ENCODE results near the gene METTL3. TPM values are rescaled to one million over a fixed set of nuclear protein-coding genes. Genes with fewer than 3 reads are reported as not detected.

The METTL3 gene
- total and polyA plus RNA-seq, 2 of the 13 experiments (the other 11 are each of a cell fraction or from before 2014, with no cell fraction given), result 123 to 130 TPM

DNA sequence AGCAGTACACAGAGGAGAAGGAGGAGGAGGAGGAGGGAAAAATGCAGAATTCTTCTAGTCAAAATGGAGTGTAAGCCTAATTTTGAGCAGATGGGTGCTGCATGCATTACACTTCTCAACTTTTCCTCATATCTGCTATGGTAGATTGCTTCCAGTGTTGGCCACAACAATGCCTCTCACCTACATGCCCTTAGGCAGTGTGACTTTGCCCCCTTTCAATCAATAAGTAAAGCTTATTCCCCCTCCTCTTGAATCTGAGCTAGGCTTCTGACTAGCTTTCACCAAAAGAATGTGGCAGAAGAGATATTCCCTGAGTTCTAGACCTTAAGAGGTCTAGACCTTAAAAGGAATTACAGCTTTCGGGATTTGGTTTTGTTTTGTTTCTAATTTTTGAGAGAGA, 3.2 kb upstream of the METTL3 start (continued):
- TF ChIP-seq HNF4G (IDR thresholded peaks at IDR 0.05; ENCODE audit: borderline replicate concordance, low read depth, low read length) (0 out of 2 replicates have a peak, but pooled peaks have one; percentile 13), HNF4G (CRISPR knock-in tag; IDR thresholded peaks at IDR 0.05; ENCODE audit: borderline replicate concordance, low read depth) (no peak), ONECUT2 (CRISPR knock-in tag; IDR thresholded peaks at IDR 0.05) (peak; percentile 62; the same call in 1 of the 2 replicates), SALL1 (CRISPR knock-in tag; IDR thresholded peaks at IDR 0.05) (peak; percentile 33; the same call in 1 of the 2 replicates), EP300 (IDR thresholded peaks at IDR 0.05; ENCODE audit: low read depth in 2 of 2, low read length in 2 of 2) (no peak), EP300 (CRISPR knock-in tag; IDR thresholded peaks at IDR 0.05; ENCODE audit: borderline replicate concordance) (no peak), RARG (CRISPR knock-in tag; IDR thresholded peaks at IDR 0.05; ENCODE audit: low read depth) (no peak), ATM (IDR thresholded peaks at IDR 0.05; ENCODE audit: borderline replicate concordance) (no peak), ASH2L (IDR thresholded peaks at IDR 0.05; ENCODE audit: insufficient read length, low read depth, low read length) (peak; percentile 28), ELF3 (CRISPR knock-in tag; IDR thresholded peaks at IDR 0.05) (no peak), ZNF746 (CRISPR knock-in tag; IDR thresholded peaks at IDR 0.05) (no peak), REL (CRISPR knock-in tag; conservative IDR thresholded peaks at IDR 0.05) (no peak), PITX1 (CRISPR knock-in tag; IDR thresholded peaks at IDR 0.05) (0 out of 2 replicates have a peak, but pooled peaks have one; percentile 18), DZIP1 (CRISPR knock-in tag; IDR thresholded peaks at IDR 0.05) (no peak), SALL2 (CRISPR knock-in tag; IDR thresholded peaks at IDR 0.05) (no peak), HDAC2 (CRISPR knock-in tag; IDR thresholded peaks at IDR 0.05) (no peak), ZBTB37 (CRISPR knock-in tag; IDR thresholded peaks at IDR 0.05) (no peak)
- TF ChIP-seq, protein P1, sequence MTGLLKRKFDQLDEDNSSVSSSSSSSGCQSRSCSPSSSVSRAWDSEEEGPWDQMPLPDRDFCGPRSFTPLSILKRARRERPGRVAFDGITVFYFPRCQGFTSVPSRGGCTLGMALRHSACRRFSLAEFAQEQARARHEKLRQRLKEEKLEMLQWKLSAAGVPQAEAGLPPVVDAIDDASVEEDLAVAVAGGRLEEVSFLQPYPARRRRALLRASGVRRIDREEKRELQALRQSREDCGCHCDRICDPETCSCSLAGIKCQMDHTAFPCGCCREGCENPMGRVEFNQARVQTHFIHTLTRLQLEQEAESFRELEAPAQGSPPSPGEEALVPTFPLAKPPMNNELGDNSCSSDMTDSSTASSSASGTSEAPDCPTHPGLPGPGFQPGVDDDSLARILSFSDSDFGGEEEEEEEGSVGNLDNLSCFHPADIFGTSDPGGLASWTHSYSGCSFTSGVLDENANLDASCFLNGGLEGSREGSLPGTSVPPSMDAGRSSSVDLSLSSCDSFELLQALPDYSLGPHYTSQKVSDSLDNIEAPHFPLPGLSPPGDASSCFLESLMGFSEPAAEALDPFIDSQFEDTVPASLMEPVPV (CRISPR knock-in tag; IDR thresholded peaks at IDR 0.05), result no peak
- TF ChIP-seq, protein P2, sequence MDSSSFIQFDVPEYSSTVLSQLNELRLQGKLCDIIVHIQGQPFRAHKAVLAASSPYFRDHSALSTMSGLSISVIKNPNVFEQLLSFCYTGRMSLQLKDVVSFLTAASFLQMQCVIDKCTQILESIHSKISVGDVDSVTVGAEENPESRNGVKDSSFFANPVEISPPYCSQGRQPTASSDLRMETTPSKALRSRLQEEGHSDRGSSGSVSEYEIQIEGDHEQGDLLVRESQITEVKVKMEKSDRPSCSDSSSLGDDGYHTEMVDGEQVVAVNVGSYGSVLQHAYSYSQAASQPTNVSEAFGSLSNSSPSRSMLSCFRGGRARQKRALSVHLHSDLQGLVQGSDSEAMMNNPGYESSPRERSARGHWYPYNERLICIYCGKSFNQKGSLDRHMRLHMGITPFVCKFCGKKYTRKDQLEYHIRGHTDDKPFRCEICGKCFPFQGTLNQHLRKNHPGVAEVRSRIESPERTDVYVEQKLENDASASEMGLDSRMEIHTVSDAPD (CRISPR knock-in tag; IDR thresholded peaks at IDR 0.05), result no peak
- TF ChIP-seq, protein P3, sequence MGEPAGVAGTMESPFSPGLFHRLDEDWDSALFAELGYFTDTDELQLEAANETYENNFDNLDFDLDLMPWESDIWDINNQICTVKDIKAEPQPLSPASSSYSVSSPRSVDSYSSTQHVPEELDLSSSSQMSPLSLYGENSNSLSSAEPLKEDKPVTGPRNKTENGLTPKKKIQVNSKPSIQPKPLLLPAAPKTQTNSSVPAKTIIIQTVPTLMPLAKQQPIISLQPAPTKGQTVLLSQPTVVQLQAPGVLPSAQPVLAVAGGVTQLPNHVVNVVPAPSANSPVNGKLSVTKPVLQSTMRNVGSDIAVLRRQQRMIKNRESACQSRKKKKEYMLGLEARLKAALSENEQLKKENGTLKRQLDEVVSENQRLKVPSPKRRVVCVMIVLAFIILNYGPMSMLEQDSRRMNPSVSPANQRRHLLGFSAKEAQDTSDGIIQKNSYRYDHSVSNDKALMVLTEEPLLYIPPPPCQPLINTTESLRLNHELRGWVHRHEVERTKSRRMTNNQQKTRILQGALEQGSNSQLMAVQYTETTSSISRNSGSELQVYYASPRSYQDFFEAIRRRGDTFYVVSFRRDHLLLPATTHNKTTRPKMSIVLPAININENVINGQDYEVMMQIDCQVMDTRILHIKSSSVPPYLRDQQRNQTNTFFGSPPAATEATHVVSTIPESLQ (CRISPR knock-in tag; conservative IDR thresholded peaks at IDR 0.05), result no peak
